Fibroblast of skin of right quadriceps (primary cell): ENCODE measurements around the gene GP1BB.
A peak's percentile ranks its signal among the peaks of the same experiment; 100 is the strongest.
"Not testable (repeated sequence)": the region's sequence is repeated elsewhere in the genome, so short reads cannot be mapped to it uniquely, and the experiment has no call there.

ENCODE experiments used
- DNase-seq: peaks from one replicate; pipeline ENCODE4 v3.0.0-alpha.2; 2013

Gene GP1BB

DNA sequence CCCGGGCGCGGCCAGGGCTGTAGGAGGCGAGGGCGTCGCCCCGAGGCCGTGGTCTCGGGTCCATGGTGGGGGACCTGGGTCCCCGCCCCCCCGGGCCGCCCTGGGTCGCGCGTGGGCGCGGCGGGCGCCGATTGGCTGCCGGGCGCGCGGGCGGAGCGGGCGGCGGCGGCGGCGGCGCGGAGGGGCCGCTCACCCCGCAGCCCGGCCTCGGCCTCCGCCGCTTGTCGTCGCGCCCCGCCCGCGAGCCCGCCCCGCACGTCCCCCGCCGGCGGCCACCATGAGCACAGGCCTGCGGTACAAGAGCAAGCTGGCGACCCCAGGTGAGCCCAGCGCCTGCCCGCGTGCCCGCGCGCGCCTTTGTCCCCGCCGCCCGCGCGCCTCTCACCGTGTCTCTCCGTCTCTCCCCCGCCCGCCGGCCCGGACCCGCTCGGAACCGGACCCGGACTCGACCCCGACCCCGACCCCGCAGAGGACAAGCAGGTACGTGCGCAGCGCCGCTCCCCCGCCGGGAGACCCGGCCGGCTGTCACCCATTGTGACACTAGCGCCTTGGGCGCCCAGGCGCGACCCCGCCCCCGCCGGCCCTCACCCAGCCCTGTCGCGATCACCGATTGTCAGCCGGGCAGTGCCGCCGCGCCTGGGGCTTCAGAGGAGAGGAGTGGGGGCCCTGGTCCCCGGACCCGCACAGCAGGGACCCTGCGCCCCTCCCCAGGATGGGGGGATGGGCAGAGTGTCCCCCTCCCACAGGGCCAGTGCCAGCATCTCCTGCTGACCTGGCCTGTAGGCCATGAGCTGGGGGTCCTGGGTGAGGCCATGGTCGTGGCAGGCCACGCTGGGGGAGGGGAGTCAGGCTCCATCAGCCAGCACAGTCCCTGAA, 8.8 kb upstream of the GP1BB start, which contains the start of gene SEPTIN5:
Gene SEPTIN5, plus strand, starts transcription at position 192 of the 876 bp plus-strand sequence. Its CDS starts 86 bp downstream, at position 278.
- no peak for DNase-seq

DNA sequence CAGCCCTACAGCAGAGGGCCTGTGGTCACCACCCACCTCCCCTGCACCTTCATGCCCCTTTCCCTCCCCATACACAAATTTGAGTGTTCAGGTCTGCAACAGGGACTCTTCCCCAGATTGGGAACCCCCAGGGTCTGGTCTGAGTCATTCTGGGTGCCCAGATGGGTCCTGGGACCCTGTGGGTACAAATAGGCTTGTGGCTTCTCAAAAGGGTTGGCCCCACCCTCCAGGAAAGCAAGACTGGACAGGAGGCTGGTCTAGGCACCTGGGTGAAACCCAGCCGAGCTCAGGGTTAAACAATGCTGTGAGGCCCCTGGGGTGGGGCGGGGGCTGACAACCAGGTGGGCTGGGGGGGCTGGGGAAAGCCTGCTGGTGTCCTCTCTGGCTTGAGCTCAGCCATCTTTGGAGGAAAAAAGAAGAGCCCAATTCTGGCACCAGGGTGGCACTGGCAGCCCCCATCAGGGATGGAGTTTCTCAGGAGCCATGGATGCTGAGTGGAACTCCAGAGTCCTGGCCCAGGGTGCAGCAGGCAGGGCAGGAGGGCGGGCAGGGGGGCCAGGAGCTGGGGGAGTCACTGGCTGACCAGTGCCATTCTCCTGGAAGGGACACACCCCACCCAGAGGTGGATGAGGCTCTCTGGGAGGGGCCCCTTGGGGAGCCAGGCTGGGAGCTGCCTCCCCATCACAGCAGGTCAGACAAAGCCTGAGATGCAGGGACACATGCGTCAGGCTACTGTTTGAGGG, 8.0 kb upstream of the GP1BB start:
- DNase-seq, result no peak

DNA sequence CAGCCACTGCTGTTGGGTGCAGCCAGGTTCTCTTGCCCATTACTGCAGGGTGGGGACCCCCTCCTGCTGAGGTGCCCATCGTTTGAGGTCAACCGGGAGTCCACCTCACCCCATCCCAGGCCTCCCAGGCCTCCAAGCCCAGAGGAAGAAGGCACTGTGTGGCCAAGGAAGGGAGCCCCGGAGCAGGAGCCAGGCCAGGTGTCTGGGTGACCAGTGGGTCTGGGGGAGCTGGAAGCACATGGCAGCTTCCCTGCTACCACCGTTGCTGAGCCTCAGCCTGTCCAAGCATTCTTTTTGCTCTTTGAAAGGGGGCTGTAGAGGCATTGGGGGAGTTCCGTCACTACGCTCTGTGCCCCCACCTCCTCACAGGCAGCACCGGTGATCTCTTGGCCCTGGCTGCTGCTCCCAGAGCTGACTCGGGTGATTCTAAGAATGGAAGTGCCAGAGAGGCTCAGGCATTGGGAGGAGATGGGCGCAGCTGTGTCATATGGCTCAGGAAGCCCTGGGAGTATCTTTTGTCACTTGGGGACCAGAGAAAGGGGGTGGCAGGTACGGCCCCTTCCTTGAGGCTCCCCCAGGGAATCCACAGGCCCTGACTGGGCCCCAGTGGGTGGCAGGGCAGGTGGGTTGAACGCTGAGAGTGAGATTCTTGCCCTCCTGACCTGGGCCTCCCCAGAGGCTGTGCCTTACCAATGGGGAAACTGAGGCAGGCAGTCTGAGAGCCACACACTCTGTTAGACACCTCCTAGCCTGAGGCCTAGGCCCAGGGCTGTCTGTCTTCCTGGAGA, 7.1 kb upstream of the GP1BB start:
- DNase-seq, result no peak

DNA sequence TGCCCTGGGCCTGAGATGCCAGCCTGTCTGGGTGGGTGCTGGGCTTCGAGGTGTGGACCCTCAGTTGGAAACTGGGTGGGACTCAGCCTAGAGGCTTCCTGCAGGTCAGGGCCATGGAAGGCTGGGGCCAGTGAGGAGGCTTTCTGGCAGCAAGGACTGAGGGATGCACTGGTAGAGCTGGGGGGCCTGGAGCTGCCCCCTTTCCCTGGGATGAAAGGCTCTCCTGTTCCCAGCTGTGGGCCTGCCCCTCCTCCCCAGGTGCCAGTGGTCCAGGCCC, 6.6 kb upstream of the GP1BB start:
- no peak for DNase-seq

DNA sequence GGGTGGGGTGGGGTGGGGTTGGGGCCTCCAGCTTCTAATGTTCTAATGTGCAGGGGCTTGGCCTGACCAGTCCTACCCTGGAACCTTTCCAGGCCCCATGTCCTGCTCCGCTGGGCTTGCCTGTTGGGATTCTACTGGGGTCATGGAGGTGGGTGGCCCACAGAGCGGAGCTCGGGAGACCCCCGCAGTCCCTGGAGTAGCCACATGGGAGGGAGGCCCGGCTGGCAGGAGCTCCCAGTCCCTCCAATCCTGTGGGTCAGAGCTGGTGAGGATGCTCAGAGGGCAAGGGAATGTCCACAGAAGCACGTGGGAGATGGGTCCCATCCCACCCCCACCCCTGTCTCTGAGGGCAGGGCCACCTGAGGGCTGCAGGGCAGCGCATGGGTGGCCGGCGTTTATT, 6.2 kb upstream of the GP1BB start:
- no peak for DNase-seq

DNA sequence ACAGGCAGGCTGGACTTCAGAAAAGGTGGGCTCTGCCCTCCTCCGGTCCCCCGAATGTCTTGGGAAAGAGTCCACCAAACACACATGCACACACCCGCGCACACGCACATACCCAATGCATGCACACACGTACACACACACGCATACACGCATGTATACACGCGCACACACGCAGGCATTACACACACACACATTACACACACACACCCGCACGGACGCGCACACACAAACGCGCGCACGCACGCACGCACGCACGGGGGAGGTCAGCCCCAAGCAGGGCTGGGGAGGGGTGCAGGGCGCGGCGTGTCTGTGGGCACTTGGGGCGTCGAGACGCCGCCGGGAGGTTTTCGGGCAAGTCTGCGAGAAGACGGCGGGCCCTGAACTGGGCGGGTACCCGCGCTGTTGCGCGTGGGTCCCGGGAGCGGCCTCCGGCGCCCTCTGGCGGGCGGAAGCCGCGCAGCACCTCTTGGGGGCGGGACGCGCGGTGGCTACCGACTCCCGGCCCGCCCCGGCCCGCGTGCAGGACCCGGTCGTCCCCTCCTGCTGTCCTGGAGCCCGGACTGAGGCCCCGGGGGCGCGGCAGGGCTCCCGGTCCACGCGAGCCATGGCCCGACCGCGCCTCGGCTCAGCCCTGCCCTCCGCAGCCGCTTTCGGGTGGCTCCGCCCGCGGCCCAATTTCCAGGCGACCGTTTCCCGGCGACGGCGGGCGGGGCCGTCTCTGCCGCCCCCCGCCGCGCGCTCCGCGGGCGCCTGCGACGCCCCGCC, 5.5 kb upstream of the GP1BB start:
- peak; percentile 64 for DNase-seq

DNA sequence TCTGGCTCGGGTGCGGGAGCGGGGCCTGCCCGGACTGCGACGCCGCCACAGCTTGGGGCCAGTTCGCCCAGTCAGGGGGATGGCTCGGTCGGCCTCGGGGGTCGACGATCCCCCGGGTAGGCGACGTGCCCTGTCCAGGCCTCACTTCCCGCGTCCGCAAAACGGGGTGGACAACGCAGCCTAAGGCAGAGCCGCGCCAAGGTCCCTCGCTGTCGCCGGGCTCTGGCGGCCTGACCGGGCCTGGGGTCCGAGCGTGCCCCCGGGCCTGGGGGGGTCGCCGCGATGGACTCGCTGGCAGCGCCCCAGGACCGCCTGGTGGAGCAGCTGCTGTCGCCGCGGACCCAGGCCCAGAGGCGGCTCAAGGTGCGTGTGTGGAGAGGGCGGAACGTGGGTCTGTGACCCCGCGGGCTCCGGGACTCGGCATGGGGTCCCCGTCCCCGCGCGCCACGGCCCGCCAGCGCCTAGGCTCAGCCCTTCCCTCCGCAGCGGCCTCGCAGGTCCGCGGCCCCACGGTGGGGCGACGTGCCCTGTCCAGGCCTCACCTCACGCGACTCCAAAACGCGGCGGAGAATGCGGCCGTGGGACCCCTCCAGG, 4.8 kb upstream of the GP1BB start:
- DNase-seq, result no peak

DNA sequence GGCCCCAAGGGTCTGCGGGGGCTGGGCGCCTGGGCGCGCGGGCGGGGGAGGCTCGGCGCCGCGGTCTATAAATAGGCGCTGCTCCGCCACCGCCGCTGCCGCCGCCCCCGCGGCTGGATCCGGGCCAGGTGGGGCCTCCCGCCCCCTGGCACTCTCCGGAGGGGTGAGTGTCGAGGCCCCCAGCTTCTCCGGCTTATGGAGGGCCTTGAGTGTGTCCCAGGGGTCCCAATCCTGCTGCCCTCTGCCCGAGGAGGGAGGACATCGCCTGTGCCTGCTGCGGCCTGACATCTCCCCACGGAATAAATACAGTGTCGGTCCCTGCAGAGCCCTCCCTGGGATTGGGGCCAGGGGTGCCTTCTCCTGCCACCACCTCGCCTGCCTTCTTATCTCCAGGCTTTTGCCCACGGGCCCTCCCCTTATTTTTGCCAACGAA, 4.3 kb upstream of the GP1BB start:
- peak; percentile 28 for DNase-seq

DNA sequence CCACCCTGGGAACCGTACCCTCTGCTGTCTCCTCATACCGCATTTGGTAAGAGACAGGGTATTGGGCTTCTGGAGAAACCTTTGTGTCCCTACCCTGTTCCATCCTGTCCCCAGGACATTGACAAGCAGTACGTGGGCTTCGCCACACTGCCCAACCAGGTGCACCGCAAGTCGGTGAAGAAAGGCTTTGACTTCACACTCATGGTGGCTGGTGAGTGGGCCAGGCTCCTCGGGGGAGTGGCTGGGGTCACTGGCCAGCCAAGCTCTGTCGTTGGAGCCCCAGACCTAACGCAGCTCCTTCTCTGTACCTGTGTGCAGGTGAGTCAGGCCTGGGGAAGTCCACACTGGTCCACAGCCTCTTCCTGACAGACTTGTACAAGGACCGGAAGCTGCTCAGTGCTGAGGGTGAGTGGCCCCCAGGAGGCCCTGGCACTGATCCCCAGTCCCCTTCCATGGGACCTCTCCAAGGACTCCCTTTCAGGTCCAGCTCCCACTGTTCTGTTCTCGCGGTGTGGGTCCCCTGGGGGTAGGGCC, 3.8 kb upstream of the GP1BB start:
- DNase-seq, result no peak

DNA sequence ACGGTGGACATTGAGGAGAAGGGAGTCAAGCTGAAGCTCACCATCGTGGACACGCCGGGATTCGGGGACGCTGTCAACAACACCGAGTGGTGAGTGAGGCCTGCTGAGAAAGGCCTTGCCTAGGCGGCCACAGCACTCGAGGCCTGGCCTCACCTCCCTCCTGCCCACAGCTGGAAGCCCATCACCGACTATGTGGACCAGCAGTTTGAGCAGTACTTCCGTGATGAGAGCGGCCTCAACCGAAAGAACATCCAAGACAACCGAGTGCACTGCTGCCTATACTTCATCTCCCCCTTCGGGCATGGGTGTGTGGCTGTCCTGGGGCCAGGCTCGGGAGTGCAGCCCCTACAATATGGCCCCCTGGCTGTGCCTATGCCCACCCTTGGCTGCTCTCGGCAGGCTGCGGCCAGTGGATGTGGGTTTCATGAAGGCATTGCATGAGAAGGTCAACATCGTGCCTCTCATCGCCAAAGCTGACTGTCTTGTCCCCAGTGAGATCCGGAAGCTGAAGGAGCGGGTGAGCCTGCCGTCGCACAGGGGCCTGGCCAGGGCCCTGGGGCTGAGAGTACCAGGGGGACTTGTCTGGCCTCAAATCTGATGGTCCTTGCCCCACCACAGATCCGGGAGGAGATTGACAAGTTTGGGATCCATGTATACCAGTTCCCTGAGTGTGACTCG, 3.0 kb upstream of the GP1BB start:
- DNase-seq, result no peak

DNA sequence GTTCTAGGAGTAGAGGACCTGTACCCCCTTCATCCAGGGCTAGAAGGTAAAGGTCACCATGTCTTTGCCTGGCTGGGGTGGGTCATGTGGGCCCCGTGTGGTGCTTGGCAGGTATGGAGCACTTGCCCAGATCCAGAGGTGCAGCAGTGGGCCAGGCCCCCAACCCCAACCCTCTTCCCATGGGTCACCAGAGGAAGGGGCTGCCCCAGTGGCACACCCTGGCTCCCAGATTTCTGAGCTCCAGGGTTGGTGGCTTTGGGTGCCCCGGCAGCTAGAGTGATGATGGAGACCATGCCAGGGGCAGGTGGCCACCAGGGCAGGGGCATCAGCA, 2.4 kb upstream of the GP1BB start:
- no peak for DNase-seq

DNA sequence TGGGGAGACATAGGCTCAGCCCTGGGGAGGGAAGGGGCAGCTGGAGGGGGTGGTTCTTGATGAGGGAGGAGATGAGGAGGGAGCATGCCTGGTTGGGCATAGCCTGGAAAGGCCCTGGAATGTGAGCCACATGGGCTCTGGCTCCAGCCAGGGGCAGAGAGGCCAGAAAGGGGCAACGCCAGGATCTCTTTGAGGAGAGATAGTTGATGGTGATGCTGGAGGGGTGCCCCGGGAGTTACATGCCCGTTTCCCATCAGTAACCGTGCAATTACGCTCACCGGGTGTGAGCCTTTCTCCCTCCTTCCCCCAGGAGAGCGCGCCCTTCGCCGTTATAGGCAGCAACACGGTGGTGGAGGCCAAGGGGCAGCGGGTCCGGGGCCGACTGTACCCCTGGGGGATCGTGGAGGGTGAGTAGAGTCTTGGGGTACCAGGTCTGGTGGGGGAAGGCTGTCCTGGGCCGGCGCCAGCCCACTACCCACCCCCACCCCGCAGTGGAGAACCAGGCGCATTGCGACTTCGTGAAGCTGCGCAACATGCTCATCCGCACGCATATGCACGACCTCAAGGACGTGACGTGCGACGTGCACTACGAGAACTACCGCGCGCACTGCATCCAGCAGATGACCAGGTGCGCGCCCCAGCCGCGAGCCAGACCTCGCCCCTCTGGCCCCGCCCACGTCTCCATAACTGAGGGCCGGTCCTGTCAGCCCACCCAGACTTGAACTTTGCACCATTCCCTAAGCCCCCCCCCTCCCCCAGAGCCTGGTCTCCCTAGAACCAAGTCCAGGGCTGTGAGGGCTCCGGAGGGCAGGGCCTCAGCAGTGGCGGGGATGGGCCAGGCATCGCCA, 1.8 kb upstream of the GP1BB start:
- no peak for DNase-seq

DNA sequence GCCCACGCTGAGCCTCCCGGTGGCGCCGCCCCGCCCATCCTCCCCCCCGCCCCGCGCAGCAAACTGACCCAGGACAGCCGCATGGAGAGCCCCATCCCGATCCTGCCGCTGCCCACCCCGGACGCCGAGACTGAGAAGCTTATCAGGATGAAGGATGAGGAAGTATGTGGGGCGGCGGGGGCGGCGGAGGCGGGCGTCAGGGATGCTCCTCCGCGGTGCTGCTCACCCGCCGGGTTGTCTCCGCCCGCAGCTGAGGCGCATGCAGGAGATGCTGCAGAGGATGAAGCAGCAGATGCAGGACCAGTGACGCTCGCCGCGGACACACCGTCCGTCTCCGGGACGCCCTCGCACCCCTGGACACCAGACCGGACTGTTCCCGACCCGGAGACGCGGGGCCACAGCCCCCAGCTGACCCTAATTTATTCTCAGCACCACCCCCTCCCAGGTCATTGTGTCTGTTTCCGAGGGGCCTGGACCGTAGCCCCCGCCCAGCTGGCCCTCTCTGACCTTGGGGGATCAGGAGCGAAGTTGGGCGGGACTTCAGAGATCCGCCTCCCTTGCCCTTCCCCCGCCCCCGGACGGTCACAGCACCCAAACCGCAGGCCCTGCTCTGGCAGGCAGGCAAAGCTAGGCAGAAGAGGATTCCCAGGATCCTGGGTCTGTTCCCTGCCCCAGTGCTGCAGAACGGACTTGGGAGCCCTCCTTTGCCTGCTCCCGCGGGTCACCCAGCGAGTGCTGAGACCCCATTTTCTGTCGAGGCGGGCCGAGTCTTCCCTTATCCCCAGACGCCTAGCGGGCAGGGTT, 959 bp upstream of the GP1BB start:
- DNase-seq, result no peak

DNA sequence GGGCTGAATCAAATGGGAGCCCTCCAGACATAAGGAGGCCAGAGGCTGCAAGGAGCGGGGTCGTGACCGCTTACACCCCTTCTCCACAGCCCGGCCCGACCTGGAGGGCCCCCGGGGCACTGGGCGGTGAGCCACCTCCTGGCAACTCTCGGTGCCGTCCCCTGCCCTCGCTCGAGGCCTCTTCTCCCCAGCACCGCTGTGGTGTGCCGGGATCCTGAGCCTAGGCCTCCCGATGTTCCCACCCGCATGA, 432 bp upstream of the GP1BB start:
- no peak for DNase-seq

DNA sequence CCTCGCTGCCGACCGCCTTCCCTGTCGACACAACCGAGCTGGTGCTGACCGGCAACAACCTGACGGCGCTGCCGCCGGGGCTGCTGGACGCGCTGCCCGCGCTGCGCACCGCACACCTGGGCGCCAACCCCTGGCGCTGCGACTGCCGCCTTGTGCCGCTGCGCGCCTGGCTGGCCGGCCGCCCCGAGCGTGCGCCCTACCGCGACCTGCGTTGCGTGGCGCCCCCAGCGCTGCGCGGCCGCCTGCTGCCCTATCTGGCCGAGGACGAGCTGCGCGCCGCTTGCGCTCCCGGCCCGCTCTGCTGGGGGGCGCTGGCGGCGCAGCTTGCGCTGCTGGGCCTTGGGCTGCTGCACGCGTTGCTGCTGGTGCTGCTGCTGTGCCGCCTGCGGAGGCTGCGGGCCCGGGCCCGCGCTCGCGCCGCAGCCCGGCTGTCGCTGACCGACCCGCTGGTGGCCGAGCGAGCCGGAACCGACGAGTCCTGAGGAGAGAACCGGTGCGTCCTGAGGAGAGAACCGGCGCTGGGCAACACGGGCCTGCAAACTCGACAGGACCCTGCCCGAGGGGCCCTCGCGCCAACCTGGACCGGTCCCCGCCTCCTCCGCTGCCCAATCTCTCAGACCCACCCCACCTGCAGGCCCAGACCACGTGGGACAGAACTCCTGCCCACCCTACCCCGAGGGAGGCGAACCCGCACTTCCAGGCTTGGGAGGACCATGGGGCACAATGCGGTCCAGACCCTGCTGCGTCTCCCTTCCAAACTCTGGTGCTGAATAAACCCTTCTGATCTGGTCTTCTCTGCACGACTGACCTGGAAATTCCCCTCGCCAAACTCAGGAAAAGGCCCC, 866 bp downstream of the GP1BB start:
- no peak for DNase-seq

DNA sequence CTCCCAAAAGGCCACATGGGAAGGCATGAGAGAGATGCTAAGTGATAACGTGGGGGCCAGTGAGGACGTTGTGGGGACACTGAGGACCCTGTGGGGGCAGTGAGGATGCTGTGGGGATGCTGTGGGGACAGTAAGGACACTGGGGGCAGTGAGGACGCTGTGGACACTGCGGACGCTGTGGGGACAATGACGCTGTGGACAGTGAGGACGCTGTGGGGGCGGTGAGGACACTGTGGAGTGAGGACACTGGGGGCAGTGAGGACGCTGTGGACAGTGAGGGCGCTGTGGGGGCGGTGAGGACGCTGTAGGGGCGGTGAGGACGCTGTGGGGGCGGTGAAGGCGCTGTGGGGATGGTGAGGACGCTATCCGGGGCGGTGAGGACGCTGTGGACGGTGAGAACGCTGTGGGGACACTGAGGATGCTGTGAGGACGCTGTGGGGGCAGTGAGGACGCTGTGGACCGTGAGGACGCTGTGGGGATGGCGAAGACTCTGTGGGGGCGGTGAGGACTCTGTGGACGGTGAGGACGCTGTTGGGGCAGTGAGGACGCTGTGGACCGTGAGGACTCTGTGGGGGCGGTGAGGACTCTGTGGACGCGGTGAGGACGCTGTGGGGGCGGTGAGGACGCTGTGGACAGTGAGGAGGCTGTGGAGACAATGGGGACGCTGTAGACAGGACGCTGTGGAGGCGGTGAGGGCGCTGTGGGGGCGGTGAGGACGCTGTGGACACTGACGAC, 1.8 kb downstream of the GP1BB start:
- DNase-seq, result no peak

DNA sequence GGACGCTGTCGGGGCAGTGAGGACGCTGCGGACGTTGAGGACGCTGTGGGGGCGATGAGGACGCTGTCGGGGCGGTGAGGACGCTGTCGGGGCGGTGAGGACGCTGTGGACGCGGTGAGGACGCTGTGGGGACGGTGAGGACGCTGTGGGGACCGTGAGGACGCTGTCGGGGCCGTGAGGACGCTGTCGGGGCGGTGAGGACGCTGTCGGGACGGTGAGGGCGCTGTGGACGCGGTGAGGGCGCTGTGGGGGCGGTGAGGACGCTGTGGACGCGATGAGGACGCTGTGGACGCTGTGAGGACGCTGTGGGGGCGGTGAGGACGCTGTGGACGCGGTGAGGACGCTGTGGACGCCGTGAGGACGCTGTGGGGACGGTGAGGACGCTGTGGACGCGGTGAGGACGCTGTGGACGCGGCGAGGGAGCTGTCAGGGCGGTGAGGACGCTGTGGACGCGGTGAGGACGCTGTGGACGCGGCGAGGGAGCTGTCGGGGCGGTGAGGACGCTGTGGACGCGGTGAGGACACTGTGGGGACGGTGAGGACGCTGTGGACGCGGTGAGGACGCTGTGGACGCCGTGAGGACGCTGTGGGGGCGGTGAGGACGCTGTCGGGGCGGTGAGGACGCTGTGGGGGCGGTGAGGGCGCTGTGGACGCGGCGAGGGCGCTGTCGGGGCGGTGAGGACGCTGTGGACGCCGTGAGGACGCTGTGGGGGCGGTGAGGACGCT, 2.9 kb downstream of the GP1BB start:
- DNase-seq, result not testable (repeated sequence)
